ENCODE measurements around the gene ASH1L. TPM values are rescaled to one million over a fixed set of nuclear protein-coding genes. Genes with fewer than 3 reads are reported as not detected.
"Not testable (repeated sequence)": the region's sequence is repeated elsewhere in the genome, so short reads cannot be mapped to it uniquely, and the experiment has no call there.

The ASH1L gene
- total RNA-seq, 1 donor from 2014 or later, result 90.6 TPM

DNA sequence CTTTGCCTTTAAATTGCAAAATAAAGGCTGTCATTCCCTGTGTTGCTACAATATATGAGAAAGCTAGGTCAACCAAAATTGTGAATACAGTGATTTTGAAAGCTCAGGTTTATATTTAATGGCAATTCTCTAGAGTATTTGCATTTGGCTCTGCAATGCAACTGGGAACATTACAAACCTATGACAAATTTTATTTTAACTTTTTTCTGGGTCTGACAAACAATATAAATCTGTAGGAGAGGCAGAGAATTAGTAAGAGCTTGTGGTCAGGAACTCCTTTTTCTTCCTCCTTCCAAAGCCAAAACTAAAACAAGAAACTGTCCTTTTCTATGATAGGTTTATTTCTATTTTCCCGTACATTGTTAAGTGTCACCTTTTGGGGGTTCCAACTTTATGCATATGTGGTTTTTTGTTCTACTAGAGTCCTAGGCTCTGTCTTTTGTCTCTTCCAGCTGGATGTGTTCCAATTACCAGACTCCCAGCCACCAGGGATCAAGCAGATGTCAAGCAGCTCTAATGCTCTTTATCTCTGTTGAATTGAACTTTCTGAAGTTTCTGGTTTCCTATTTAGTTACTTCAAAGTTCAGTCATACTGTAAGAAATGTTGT, 106.9 kb downstream of the ASH1L start:
- H3K27me3 Mint-ChIP-seq, result no peaks in the 10 kb centered on the region
- no peak for ATAC-seq (ENCODE audit: low read depth)
- CTCF ChIA-PET, result no interaction called here
- no peaks in the 10 kb centered on the region for H3K4me1 Mint-ChIP-seq
- no peaks in the 10 kb centered on the region for H3K9me3 Mint-ChIP-seq
- intact Hi-C loops (cut with micrococcal nuclease), result no loop called here
- TF ChIP-seq, protein P1, sequence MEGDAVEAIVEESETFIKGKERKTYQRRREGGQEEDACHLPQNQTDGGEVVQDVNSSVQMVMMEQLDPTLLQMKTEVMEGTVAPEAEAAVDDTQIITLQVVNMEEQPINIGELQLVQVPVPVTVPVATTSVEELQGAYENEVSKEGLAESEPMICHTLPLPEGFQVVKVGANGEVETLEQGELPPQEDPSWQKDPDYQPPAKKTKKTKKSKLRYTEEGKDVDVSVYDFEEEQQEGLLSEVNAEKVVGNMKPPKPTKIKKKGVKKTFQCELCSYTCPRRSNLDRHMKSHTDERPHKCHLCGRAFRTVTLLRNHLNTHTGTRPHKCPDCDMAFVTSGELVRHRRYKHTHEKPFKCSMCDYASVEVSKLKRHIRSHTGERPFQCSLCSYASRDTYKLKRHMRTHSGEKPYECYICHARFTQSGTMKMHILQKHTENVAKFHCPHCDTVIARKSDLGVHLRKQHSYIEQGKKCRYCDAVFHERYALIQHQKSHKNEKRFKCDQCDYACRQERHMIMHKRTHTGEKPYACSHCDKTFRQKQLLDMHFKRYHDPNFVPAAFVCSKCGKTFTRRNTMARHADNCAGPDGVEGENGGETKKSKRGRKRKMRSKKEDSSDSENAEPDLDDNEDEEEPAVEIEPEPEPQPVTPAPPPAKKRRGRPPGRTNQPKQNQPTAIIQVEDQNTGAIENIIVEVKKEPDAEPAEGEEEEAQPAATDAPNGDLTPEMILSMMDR (IDR thresholded peaks at IDR 0.05), result no peak
- no peak overlapping the region for H3K4me3 Mint-ChIP-seq
- DNase-seq, result no peak
- POLR2A ChIA-PET, result interaction anchor here (0.7 to 0.8 kb wide), 2 partner anchors 9 to 804 kb away, joined by 3 read pairs; no protein-coding TSS in a partner anchor
- peaks cover 56% of the 10 kb centered on the region for H3K36me3 Mint-ChIP-seq (ENCODE audit: low read depth)
- no peak overlapping the region for H3K27ac Mint-ChIP-seq

DNA sequence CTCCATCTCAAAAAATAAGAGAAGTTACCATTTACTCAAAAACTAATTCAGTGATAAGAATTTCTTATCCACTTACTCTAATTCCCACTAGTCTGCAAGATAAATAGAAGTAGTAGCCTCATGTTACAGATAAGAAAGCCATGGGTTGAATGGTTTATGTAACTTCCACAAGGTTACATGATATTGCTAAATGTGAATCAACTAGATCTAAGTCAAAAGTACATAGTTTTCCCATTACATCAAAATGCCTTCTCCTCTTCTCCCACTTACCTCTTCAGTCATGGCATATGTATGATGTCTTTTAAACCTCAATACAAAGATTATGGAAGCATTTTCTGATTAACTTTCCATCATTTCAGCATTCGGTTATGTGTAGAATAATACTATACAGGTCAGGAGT, 108.5 kb downstream of the ASH1L start:
- H3K36me3 Mint-ChIP-seq (ENCODE audit: low read depth), result peaks cover 60% of the 10 kb centered on the region
- ATAC-seq (ENCODE audit: low read depth), result no peak
- no peak for DNase-seq
- H3K27me3 Mint-ChIP-seq, result no peaks in the 10 kb centered on the region
- TF ChIP-seq, protein P1 (IDR thresholded peaks at IDR 0.05), result no peak
- no peak overlapping the region for H3K27ac Mint-ChIP-seq
- no peaks in the 10 kb centered on the region for H3K9me3 Mint-ChIP-seq
- POLR2A ChIA-PET, result no interaction called here
- CTCF ChIA-PET, result no interaction called here
- no peak overlapping the region for H3K4me3 Mint-ChIP-seq
- no peaks in the 10 kb centered on the region for H3K4me1 Mint-ChIP-seq
- intact Hi-C loops (cut with micrococcal nuclease), result no loop called here

DNA sequence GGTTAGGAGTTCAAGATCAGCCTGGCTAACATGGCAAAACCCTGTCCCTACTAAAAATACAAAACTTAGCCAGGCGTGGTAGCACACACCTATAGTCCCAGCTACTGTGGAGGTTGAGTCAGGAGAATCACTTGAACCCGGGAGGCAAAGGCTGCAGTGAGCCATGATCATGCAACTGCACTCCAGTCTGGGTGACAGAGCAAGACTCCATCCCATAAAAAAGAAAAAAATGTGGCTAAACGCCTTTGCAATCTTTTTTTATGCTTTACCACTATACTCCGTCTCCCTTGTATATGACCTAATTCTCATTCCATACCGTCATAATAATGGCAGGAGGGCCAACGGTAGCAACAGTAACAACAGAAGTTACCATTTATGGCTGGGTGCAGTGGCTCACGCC, 109.5 kb downstream of the ASH1L start:
- POLR2A ChIA-PET, result no interaction called here
- TF ChIP-seq, protein P1 (IDR thresholded peaks at IDR 0.05), result no peak
- no peaks in the 10 kb centered on the region for H3K9me3 Mint-ChIP-seq
- no peak overlapping the region for H3K4me3 Mint-ChIP-seq
- no peak overlapping the region for H3K27ac Mint-ChIP-seq
- intact Hi-C loops (cut with micrococcal nuclease), result no loop called here
- no peaks in the 10 kb centered on the region for H3K4me1 Mint-ChIP-seq
- H3K36me3 Mint-ChIP-seq (ENCODE audit: low read depth), result peaks cover 61% of the 10 kb centered on the region
- H3K27me3 Mint-ChIP-seq, result no peaks in the 10 kb centered on the region
- no peak for ATAC-seq (ENCODE audit: low read depth)
- DNase-seq, result no peak
- CTCF ChIA-PET, result no interaction called here

DNA sequence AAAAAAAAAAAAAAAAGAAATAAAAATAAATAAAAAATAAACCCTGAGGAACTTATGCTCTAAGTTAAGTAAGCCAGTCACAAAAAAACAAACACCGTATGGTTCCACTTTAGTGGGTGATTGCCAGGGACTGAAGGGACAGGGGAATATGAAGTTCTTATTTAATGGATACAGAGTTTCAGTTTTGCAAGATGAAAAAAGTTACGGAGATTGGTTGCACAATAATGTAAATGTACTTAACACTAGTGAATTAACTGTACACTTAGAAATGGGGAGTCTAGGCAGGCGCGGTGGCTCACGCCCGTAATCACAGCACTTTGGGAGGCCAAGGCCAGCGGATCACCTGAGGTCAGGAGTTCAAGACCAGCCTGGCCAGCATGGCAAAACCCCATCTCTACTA, 111.4 kb downstream of the ASH1L start:
- intact Hi-C loops (cut with micrococcal nuclease), result no loop called here
- H3K4me1 Mint-ChIP-seq, result no peaks in the 10 kb centered on the region
- ATAC-seq (ENCODE audit: low read depth) (no peak), DNase-seq (no peak)
- H3K27me3 Mint-ChIP-seq, result no peaks in the 10 kb centered on the region
- no peak overlapping the region for H3K4me3 Mint-ChIP-seq
- TF ChIP-seq, protein P1 (IDR thresholded peaks at IDR 0.05), result no peak
- CTCF ChIA-PET, result no interaction called here
- peaks cover 54% of the 10 kb centered on the region for H3K36me3 Mint-ChIP-seq (ENCODE audit: low read depth)
- POLR2A ChIA-PET, result no interaction called here
- H3K27ac Mint-ChIP-seq, result no peak overlapping the region
- H3K9me3 Mint-ChIP-seq, result no peaks in the 10 kb centered on the region

DNA sequence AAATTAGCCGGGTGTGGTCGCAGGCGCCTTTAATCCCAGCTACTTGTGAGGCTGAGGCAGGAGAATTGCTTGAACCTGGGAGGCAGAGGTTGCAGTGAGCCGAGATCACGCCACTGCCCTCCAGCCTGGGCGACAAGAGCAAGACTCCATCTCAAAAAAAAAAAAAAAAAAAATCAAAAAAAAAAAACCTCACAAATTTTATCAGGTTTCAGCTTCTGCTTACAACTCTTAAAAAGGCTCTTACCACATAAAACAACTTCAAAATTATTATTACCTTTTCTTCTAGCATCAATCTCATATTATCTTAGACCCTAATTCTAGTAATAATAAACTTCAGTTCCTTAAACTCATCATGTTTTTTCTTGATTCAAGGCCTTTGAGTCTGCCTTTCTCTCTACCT, 120.2 kb downstream of the ASH1L start:
- DNase-seq; H3K9me3 Mint-ChIP-seq; H3K27me3 Mint-ChIP-seq; H3K27ac Mint-ChIP-seq; CTCF ChIA-PET; intact Hi-C loops (cut with micrococcal nuclease); POLR2A ChIA-PET; H3K4me1 Mint-ChIP-seq; H3K4me3 Mint-ChIP-seq; ATAC-seq (ENCODE audit: low read depth): not testable (repeated sequence)
- peaks cover 29% of the 10 kb centered on the region for H3K36me3 Mint-ChIP-seq (ENCODE audit: low read depth)

DNA sequence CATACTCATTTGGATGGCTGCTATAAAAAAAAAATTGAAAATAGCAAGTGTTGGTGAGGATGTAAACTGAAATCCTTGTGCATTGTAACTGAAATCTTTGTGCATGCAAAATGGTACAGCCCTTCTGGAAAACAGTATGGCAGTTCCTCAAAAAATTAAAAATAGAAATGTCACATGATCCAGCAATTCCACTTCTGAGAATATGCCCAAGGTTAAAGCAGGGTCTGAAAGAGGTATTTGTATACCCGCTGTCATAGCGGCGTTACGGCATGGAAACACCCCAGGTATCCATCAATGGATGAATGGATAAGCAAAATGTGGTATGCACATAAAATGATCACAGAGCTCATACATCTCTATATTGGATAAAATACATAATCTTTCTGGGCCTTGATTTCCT, 125.2 kb downstream of the ASH1L start:
- intact Hi-C loops (cut with micrococcal nuclease), result no loop called here
- TF ChIP-seq, protein P1 (IDR thresholded peaks at IDR 0.05), result no peak
- Mint-ChIP-seq H3K27me3 (no peaks in the 10 kb centered on the region), H3K4me3 (no peak overlapping the region), H3K27ac (no peak overlapping the region), H3K9me3 (no peaks in the 10 kb centered on the region), H3K36me3 (ENCODE audit: low read depth) (peaks cover 52% of the 10 kb centered on the region), H3K4me1 (peaks cover 2% of the 10 kb centered on the region)
- ChIA-PET CTCF (no interaction called here), POLR2A (no interaction called here)
- DNase-seq (no peak), ATAC-seq (ENCODE audit: low read depth) (no peak)

DNA sequence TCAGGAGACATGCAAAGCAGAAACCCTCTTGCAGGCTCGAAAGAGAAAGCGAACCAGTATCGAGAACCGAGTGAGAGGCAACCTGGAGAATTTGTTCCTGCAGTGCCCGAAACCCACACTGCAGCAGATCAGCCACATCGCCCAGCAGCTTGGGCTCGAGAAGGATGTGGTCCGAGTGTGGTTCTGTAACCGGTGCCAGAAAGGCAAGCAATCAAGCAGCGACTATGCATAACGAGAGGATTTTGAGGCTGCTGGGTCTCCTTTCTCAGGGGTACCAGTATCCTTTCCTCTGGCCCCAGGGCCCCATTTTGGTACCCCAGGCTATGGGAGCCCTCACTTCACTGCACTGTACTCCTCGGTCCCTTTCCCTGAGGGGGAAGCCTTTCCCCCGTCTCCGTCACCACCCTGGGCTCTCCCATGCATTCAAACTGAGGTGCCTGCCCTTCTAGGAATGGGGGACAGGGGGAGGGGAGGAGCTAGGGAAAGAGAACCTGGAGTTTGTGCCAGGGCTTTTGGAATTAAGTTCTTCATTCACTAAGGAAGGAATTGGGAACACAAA, 128.7 kb downstream of the ASH1L start:
- H3K27me3 Mint-ChIP-seq, CTCF ChIA-PET, H3K4me1 Mint-ChIP-seq: not testable (repeated sequence)

More for the DNA sequence above, 128.7 kb downstream of the ASH1L start:
- peaks cover 56% of the 10 kb centered on the region for H3K36me3 Mint-ChIP-seq (ENCODE audit: low read depth)
- intact Hi-C loops (cut with micrococcal nuclease); H3K27ac Mint-ChIP-seq; H3K9me3 Mint-ChIP-seq; DNase-seq; H3K4me3 Mint-ChIP-seq: not testable (repeated sequence)
- ATAC-seq (ENCODE audit: low read depth), result peak; percentile 40
- POLR2A ChIA-PET, result interaction anchor here (0.7 kb wide), 1 partner anchor 42 kb away, joined by 10 read pairs; no protein-coding TSS in a partner anchor
